OCI-LY7 (cell line): ENCODE data around the gene SCFD2.

ENCODE experiments used
- CTCF ChIP-seq: fragments of 200-600 bp; sonication (generic); conservative IDR thresholded peaks from 2 replicates; pipeline ENCODE4 v1.5.1; 2014; ENCODE audit warnings: mild to moderate bottlenecking, antibody characterized with exemption, low read length, moderate library complexity, mixed read lengths
- EZH2phosphoT487 ChIP-seq: fragments of 200-600 bp; sonication (generic); IDR thresholded peaks from 2 replicates; pipeline ENCODE4 v1.6.1; 2018; ENCODE audit warnings: low read depth, borderline replicate concordance, mild to moderate bottlenecking, mixed run types, antibody characterized with exemption, low read length, moderate library complexity, mixed read lengths

DNA sequence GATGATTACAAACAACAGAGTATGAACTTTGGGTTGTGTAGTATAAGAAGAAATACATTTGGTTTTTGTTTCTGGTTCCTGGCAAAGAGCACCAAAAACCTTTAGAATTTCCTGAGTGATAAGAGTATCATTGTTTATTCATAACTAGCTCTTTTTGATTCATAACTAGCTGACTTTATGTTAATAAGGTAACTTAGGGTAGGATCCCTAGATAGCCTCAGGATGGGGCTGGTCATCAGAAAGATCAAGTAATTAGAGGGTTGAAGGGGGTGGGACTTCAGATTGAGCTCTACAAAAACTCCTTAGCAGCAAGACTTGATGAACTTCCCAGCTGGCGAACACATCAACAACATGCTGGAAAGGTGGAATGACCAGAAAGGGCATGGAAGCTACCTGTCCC is 166.5 kb downstream of the SCFD2 start:
- no peak for TF ChIP-seq CTCF
- TF ChIP-seq EZH2phosphoT487: no peak
